NCI-H2196 (cell line): ENCODE data around the gene RAPGEF4.

Source experiments
- DNase-seq: peaks from one replicate; lab custom pipeline; 2025; ENCODE audit not compliant: unreplicated experiment; lab: John Stamatoyannopoulos, UW

Gene RAPGEF4

GRCh38 chr2:172993931-172994717 lies 258.5 kb downstream of the RAPGEF4 start:
- no peak for DNase-seq

DNA sequence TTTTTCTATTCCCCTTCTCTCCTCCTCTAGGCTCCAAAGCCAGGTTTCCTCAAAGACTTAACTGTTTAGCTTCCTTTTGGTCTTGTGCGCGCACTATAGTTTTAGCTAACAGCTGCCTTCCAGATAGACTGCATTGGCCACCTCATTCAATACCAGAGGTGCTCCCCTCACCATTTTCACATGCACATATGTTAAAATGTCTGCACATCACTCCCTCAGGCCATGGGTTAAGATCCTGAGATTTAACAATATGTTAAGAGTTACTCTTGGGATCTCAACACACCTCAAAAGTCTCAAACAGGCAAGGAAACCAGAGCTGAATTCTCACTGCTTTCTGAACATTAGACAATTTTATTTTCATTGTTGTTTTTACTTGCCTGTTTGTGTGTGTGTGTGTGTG lies 259.2 kb downstream of the RAPGEF4 start:
- DNase-seq: no peak

GRCh38 chr2:172995323-172996244 lies 259.9 kb downstream of the RAPGEF4 start:
- no peak for DNase-seq

DNA sequence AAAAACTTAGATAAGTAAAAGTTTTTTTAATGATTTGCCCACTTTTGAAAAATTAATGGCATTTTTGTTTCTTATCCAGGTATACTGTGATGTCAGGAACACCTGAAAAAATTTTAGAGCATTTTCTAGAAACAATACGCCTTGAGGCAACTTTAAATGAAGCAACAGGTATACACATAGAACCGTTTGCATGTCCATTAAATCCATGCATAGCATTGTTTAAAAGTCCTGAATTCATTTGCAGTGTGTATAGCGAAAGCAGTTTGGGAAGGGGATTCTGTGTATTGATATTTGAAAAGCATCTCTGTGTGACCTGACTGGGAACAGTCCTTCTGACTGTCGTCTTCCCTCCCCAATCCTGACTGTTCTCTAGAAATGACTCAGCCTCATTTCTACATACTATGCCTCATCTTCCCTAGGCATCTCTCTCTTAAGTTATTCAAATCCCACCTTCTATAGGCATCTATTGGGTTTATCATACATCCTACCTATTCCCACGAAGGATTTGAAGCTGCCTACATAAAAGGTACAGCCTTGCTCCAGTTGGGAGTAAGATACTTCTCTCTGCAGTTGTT lies 260.8 kb downstream of the RAPGEF4 start:
- no peak for DNase-seq

GRCh38 chr2:172997031-172997430 lies 261.4 kb downstream of the RAPGEF4 start:
- no peak for DNase-seq

GRCh38 chr2:172998547-172999272 lies 263.1 kb downstream of the RAPGEF4 start:
- DNase-seq: no peak

- no peak for DNase-seq
These were observed 264.2 kb downstream of the RAPGEF4 start for GRCh38 chr2:172999641-173000386.

DNA sequence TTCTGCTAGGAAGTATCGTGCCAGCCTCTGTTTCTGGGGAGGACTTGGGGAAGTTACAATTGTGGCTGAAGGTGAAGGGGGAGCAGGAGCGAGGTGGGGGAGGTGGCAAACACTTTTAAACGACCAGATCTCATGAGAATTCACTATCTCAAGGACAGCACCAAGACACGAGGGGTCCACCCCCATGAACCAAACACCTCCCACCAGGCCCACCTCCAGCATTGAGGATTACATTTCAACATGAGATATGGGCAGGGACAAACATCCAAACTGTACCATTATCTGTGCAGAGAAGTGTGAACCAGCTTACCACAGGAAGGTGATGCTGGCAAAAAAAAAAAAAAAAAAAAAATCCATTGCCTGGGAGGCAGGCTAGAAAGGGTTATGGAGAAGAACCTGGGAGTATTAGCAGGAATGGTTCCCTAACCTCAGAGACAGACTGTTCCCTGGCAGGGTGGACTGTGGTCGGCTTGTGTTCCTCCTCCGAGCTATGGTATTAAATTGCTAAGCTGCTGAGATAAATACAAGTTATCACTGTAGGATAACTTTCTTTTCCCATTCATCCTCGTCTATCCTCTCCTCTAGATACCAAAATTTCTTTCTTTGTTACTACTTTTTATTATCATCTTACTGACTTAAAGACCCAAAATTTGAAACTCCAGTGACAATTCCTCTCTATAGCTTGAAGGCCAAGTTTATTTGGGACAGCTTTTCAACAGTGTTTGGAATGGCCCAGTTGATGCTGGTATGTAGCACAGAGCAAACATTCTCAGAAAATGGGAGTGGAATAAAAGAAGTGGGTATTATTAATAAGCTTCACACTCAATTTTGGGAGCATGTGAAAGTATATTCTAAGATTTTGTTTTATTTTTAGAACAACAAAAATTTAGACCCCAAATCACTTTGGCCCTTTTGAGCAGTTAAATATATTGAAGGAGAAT lies 266.3 kb downstream of the RAPGEF4 start:
- DNase-seq: no peak

- DNase-seq: no peak
These were observed 267.3 kb downstream of the RAPGEF4 start for GRCh38 chr2:173002751-173003541.

DNA sequence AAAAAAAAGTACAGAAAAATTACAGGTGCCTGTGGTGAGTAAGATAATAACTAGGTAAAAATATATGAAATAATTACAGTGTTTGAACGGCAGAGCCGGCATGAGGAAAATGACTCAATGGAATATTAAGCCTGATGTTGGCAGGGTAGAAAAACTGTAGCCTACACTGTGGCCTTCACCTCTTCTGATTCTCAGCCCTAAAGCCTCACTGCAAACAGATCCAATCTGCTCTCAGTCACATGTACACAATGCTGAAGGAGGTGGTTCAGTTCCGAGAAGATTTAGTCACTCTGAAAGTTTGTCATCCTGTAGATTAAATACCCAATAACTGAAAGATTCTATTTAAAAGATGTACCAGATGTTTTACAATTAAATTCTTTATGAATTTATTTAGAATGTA lies 273.1 kb downstream of the RAPGEF4 start:
- DNase-seq: no peak

DNA sequence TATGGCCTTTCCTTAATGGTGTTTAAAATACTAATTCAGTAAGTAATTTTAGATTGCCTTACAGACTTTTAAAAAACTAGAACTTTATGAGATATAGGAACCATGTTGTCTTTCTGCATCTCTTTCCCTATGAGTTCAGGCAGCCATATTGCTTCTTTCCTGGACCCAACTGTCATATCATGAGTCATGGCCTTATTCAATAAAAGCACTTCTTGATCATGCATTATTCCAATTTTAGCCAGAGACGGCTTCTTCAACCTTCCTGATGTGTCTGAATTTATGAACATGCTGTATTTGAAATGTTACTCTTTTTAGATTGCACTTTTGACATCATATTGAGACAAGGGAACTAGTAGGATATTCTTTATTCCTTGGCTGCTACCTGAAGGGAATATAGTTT lies 274.6 kb downstream of the RAPGEF4 start:
- no peak for DNase-seq

DNA sequence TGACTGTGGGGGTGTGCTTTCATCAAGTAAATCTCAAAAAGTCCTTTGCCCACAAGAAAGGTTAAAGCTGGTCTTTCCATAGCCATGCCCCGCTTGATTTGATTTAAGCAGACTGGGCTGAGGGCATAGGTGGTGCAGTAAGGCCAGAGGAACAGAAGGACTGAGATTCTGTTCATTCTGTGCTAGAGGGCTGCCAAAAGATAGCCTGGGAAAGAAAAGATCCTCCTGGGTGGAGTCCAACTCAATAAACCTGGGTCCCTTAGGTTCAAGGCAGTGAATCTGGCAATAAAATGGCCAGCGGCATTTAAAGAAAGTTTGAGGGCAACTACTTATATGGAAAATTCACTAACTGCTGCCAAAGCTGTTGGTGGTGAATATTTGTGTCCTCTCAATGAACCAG lies 280.8 kb downstream of the RAPGEF4 start:
- no peak for DNase-seq

GRCh38 chr2:173017646-173018420 lies 282.2 kb downstream of the RAPGEF4 start:
- no peak for DNase-seq

GRCh38 chr2:173019755-173020154 lies 284.1 kb downstream of the RAPGEF4 start:
- DNase-seq: no peak

GRCh38 chr2:173021939-173022371 lies 286.3 kb downstream of the RAPGEF4 start:
- DNase-seq: no peak

- no peak for DNase-seq
These were observed 288.1 kb downstream of the RAPGEF4 start for GRCh38 chr2:173023718-173024117.

DNA sequence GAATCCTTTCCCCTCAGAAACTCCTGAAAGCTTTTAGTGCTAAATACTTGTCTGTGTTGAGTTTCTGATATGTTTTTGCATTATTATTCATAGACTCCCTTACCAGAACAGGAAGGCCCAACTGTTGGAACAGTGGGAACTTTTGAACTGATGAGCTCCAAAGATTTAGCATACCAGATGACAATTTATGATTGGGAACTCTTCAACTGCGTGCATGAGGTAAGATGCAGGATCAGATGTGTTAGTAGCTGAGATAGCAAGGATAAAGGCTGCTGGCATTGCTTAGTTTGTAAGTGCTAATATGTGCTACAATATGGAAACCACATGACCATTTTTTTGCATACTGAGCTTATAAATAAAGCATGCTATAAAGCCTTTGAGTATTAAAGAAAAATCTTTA lies 290.8 kb downstream of the RAPGEF4 start:
- DNase-seq: no peak
